HCT116 (cell line): Measurements from ENCODE around the gene KCMF1. TPM values are rescaled to one million over a fixed set of nuclear protein-coding genes. Genes with fewer than 3 reads are reported as not detected.

Source experiments
- ATAC-seq: fragments of 200-7000 bp; cut with Tn5 transposase; 2 replicates; pipeline ENCODE4 v1.9.1; 2020; ENCODE audit warnings: mild to moderate bottlenecking, moderate library complexity
- BruUV-seq: library from RNA; stranded (reverse); fragments of 400-500 nt; replicated peaks from 2 replicates; lab custom pipeline; 2021; lab: Mats Ljungman, UMichigan
- CTCF ChIA-PET: fragments of 300-600 bp; sonication (Branson Sonifier 250); formaldehyde crosslinking; loops from one replicate; lab custom pipeline; 2021; ENCODE audit warnings: antibody characterized with exemption; lab: Charles Lee
- POLR2A ChIA-PET: fragments of 300-600, 350-600 bp; sonication (Branson Sonifier 250); formaldehyde crosslinking; loops from one replicate; lab custom pipeline; 2021; ENCODE audit warnings: antibody characterized with exemption; lab: Charles Lee
- RAD21 ChIA-PET, 2 experiments: fragments of 300-600 bp; sonication (Branson Sonifier 250); formaldehyde crosslinking; loops; one replicate each; lab custom pipeline; 2023; ENCODE audit warnings: low total read pairs in 2 of 2; ENCODE audit not compliant: uncharacterized antibody in 2 of 2, unreplicated experiment in 2 of 2, low non-redundant PET in 1 of 2; lab: Charles Lee
- DNase-seq: peaks from one replicate; pipeline ENCODE4 v3.0.0-alpha.2; 2010; ENCODE audit warnings: low read depth, low spot score
- H2AFZ ChIP-seq: fragments of 200-600 bp; shearing (Covaris generic), sonication (generic); 2 replicates; pipeline ENCODE4 v1.6.1; 2017; ENCODE audit warnings: low read depth, mixed run types, mixed read lengths, antibody characterized with exemption, low read length; ENCODE audit not compliant: poor library complexity, severe bottlenecking
- H3K27ac ChIP-seq: 2 replicates; pipeline ENCODE4 v1.5.1; 2012; ENCODE audit warnings: low read depth, low read length
- H3K27me3 ChIP-seq: fragments of 200-600 bp; sonication (generic); 2 replicates; pipeline ENCODE4 v1.6.1; 2016; ENCODE audit warnings: mixed run types, low read length, mixed read lengths; ENCODE audit not compliant: insufficient read depth
- H3K36me3 ChIP-seq, 2 experiments: fragments of 200-500 bp in 1 of 2; fragments of 200-600 bp in 1 of 2; sonication (Bioruptor generic) in 1 of 2; sonication (generic) in 1 of 2; 2 replicates each; pipeline versions ENCODE4 v1.5.1 to v1.6.1; 2014 to 2016; ENCODE audit warnings: low read length in 2 of 2, inconsistent platforms in 1 of 2, mixed read lengths in 1 of 2, mixed run types in 1 of 2; ENCODE audit not compliant: insufficient read depth in 2 of 2, control insufficient read depth in 1 of 2
- H3K4me1 ChIP-seq, 2 experiments: fragments of 200-600 bp in 1 of 2; sonication (generic) in 1 of 2; 2 replicates each; pipeline versions ENCODE4 v1.5.1 to v1.6.1; 2012 to 2017; ENCODE audit warnings: low read length in 2 of 2, inconsistent platforms in 1 of 2, mild to moderate bottlenecking in 1 of 2, mixed read lengths in 1 of 2, mixed run types in 1 of 2, moderate library complexity in 1 of 2; ENCODE audit not compliant: insufficient read depth in 2 of 2, control insufficient read depth in 1 of 2
- H3K4me2 ChIP-seq: fragments of 200-600 bp; sonication (generic); 2 replicates; pipeline ENCODE4 v1.6.1; 2017; ENCODE audit warnings: mixed run types, low read length, mixed read lengths
- H3K4me3 ChIP-seq, 2 experiments: fragments of 200-600 bp in 1 of 2; sonication (generic) in 1 of 2; replicated peaks in 1 of 2; 2 replicates each; pipeline ENCODE4 v1.5.1; 2011 to 2016; ENCODE audit warnings: low read length in 2 of 2, control low read depth in 1 of 2, low read depth in 1 of 2, mild to moderate bottlenecking in 1 of 2, mixed read lengths in 1 of 2, mixed run types in 1 of 2
- H3K79me2 ChIP-seq: fragments of 200-600 bp; sonication (generic); 2 replicates; pipeline ENCODE4 v1.6.1; 2017; ENCODE audit warnings: mild to moderate bottlenecking, mixed run types, low read length, moderate library complexity, mixed read lengths; ENCODE audit not compliant: insufficient read depth
- H3K9ac ChIP-seq: fragments of 200-600 bp; sonication (generic); 2 replicates; pipeline ENCODE4 v1.6.1; 2016; ENCODE audit warnings: low read length, mixed read lengths
- H3K9me2 ChIP-seq: fragments of 200-600 bp; sonication (generic), shearing (Covaris generic); 2 replicates; pipeline ENCODE4 v1.6.1; 2017; ENCODE audit warnings: mixed run types, mild to moderate bottlenecking, moderate library complexity; ENCODE audit not compliant: insufficient read depth
- H3K9me3 ChIP-seq, 2 experiments: fragments of 200-500 bp in 1 of 2; fragments of 200-600 bp in 1 of 2; sonication (Bioruptor generic) in 1 of 2; sonication (generic) in 1 of 2; 2 replicates each; pipeline ENCODE4 v1.6.1; 2014 to 2017; ENCODE audit warnings: low read length in 2 of 2, mixed read lengths in 2 of 2, inconsistent platforms in 1 of 2, low read depth in 1 of 2, mild to moderate bottlenecking in 1 of 2, mixed run types in 1 of 2, moderate library complexity in 1 of 2; ENCODE audit not compliant: control insufficient read depth in 1 of 2, insufficient read depth in 1 of 2
- H4K20me1 ChIP-seq: fragments of 200-600 bp; sonication (generic), shearing (Covaris generic); 2 replicates; pipeline ENCODE4 v1.6.1; 2017; ENCODE audit warnings: mixed run types, mild to moderate bottlenecking, moderate library complexity; ENCODE audit not compliant: insufficient read depth
- CEBPB ChIP-seq: IDR thresholded peaks from 2 replicates; pipeline ENCODE4 v1.6.1; 2012; ENCODE audit warnings: low read depth
- ELF1 ChIP-seq: IDR thresholded peaks from 2 replicates; pipeline ENCODE4 v1.6.1; 2012; ENCODE audit warnings: low read depth, borderline replicate concordance
- FOSL1 ChIP-seq: IDR thresholded peaks from 2 replicates; pipeline ENCODE4 v1.6.1; 2012; ENCODE audit warnings: low read depth
- POLR2A ChIP-seq: IDR thresholded peaks from 2 replicates; pipeline ENCODE4 v1.7.0; 2011; ENCODE audit warnings: borderline replicate concordance; ENCODE audit not compliant: insufficient read depth, insufficient read length; ENCODE audit errors: extremely low read depth
- POLR2AphosphoS5 ChIP-seq: IDR thresholded peaks from 2 replicates; pipeline ENCODE4 v1.6.1; 2011; ENCODE audit warnings: mild to moderate bottlenecking, low read depth, low read length, moderate library complexity
- RAD21 ChIP-seq: IDR thresholded peaks from 2 replicates; pipeline ENCODE4 v1.6.1; 2012; ENCODE audit warnings: low read depth, mild to moderate bottlenecking
- SP1 ChIP-seq: IDR thresholded peaks from 2 replicates; pipeline ENCODE4 v1.6.1; 2012; ENCODE audit warnings: low read depth
- SRF ChIP-seq: IDR thresholded peaks from 2 replicates; pipeline ENCODE4 v1.6.1; 2012; ENCODE audit warnings: low read depth
- ZBTB33 ChIP-seq: IDR thresholded peaks from 2 replicates; pipeline ENCODE4 v1.6.1; 2011; ENCODE audit warnings: mild to moderate bottlenecking, low read length, moderate library complexity; ENCODE audit not compliant: insufficient replicate concordance; ENCODE audit errors: extremely low read depth
- ZFX ChIP-seq: fragments of 450-650 bp; IDR thresholded peaks from 2 replicates; pipeline ENCODE4 v1.6.1; 2017
- intact Hi-C: fragments of 100-400 bp; cut with micrococcal nuclease; formaldehyde crosslinking; loops from 2 replicates; pipeline ENCODE4 v1.10.0; 2022
- total RNA-seq: library from RNA; stranded (reverse); gene quantifications from one replicate; pipeline ENCODE4 v1.2.1, GENCODE V29; 2021; ENCODE audit not compliant: unreplicated experiment

KCMF1 gene
- total RNA-seq, 1 experiment from 2014 or later: 119 TPM

DNA sequence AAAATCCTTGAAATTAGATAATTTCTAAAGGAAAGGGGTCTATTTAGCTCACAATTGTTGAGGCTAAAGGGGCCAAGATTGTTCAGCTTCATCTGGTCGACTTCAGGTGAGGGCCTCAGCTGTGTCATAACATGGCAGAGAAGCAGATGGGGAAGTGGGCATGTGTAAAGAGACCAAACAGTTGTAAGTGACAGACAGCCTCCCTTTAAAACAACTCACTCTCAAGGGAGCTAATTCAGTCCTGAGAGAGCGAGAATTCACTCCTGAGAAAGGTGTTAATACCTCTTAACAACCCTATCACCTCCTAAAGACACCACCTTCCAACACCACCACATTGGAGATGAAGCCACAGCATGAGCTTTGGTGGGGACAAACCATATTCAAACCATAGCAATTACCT is 62.4 kb downstream of the KCMF1 start (continued):
- TF ChIP-seq ZBTB33: no peak

DNA sequence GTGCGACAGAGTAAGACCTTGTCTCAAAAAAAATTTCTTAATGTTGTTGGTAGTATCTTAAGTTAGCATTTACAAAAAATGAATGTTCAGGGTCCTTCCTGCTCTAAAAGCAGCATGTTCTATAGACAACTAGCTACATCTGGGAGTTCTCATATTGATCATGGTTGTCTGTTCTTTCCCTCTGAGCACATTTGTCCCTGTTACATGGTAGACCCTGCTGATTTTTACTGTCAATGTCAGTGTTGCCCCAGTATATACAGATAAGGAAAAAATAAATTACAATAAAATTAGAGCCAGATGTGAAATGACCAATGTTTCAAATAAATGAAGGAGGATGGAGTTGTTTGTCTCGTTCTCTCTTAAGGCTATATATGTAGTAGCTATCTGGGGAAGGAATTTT is 63.2 kb downstream of the KCMF1 start:
- Histone ChIP-seq H3K27me3 (no peaks in the 10 kb centered on the region), H3K9me2 (no peaks in the 10 kb centered on the region), H3K4me3 (no peak overlapping the region), H3K36me3 (peaks cover 9 to 24% of the 10 kb centered on the region in 2 experiments; a peak in 3 of 4 replicates), H2AFZ (no peak overlapping the region), H3K9me3 (no peaks in the 10 kb centered on the region)
- RAD21 ChIA-PET: no interaction called here
- no TSS peak for BruUV-seq
- TF ChIP-seq RAD21: no peak
- TF ChIP-seq SRF: no peak
- no peak for TF ChIP-seq CEBPB
- no peak for TF ChIP-seq ELF1
- TF ChIP-seq SP1: no peak
- no peak for TF ChIP-seq ZFX
- no peak for TF ChIP-seq POLR2AphosphoS5
- TF ChIP-seq POLR2A: no peak
- TF ChIP-seq FOSL1: no peak
- TF ChIP-seq, all 23 proteins: peak for 0
- Histone ChIP-seq H3K79me2 (peaks cover 79% of the 10 kb centered on the region), H3K27ac (no peak overlapping the region), H3K4me2 (no peak overlapping the region), H3K4me1 (peaks cover 0 to 9% of the 10 kb centered on the region in 2 experiments; a peak in 1 of 4 replicates), H4K20me1 (peaks cover 4% of the 10 kb centered on the region; the same call in 1 of the 2 replicates), H3K9ac (no peak overlapping the region)
- intact Hi-C loops: no loop called here
- DNase-seq: no peak
- no peak for ATAC-seq
- CTCF ChIA-PET: no interaction called here
- POLR2A ChIA-PET: no interaction called here
